Testis (tissue), 2 donors: ENCODE data around the gene PLAAT5.

Source experiments
- POLR2A ChIP-seq: fragments of 450-650 bp; IDR thresholded peaks from one replicate; pipeline ENCODE4 v1.6.1; 2017; ENCODE audit warnings: antibody characterized with exemption, mild to moderate bottlenecking, moderate library complexity
- TF ChIP-seq, protein P1 (sequence below), 3 experiments: fragments of 450-650 bp in 2 of 3; fragments of 200-600 bp in 1 of 3; sonication (generic) in 1 of 3; IDR thresholded peaks; one replicate each; pipeline ENCODE4 v1.5.1; 2016 to 2019; ENCODE audit warnings: antibody characterized with exemption in 3 of 3, mild to moderate bottlenecking in 2 of 3, moderate library complexity in 1 of 3

DNA sequence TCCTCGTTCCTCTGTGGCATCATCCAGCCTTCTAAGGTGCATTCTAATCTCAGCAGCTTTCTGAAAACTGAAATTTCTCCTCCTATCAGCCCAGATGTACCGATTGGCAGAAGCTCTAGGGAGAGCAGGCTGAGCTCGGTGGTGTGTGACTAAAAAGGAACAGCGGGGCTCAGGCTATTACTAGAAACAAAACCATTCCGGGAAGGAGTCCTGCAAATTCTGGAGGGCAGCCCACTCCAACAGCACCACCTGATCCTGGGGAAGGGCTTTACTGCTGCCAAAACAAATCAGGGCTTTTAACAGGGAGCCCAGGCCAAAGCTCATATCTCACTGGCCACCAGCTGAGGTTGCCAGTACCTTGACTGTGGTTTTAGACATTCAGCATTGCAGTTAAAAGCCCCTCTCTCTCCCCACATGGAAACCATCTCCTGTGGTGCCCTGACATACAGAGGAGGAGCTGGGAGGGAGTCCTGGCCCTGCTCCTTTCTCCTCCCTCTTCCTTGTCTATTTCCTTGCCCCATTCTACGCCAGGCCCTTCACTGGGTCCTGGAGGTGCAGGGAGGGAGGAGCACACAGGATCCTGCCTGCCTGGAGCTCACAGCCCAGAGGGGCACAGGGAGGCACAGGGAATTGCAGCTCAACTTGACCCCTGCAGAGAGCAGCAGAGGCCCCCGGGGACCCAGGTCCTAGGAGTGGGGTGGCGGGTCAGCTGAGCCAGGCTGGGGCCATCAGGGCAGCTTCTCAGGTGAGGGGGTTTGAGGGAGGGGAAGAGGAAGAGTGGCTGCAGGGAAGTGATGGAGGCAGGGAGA, 46.5 kb upstream of the PLAAT5 start:
- TF ChIP-seq, protein P1, sequence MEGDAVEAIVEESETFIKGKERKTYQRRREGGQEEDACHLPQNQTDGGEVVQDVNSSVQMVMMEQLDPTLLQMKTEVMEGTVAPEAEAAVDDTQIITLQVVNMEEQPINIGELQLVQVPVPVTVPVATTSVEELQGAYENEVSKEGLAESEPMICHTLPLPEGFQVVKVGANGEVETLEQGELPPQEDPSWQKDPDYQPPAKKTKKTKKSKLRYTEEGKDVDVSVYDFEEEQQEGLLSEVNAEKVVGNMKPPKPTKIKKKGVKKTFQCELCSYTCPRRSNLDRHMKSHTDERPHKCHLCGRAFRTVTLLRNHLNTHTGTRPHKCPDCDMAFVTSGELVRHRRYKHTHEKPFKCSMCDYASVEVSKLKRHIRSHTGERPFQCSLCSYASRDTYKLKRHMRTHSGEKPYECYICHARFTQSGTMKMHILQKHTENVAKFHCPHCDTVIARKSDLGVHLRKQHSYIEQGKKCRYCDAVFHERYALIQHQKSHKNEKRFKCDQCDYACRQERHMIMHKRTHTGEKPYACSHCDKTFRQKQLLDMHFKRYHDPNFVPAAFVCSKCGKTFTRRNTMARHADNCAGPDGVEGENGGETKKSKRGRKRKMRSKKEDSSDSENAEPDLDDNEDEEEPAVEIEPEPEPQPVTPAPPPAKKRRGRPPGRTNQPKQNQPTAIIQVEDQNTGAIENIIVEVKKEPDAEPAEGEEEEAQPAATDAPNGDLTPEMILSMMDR (IDR thresholded peaks at IDR 0.05), result no peak
- no peak for TF ChIP-seq POLR2A
